Forelimb muscle (tissue), 1 donor: ENCODE measurements around the gene CDH1. TPM values are rescaled to one million over a fixed set of nuclear protein-coding genes. Genes with fewer than 3 reads are reported as not detected.
"Not testable (repeated sequence)": the region's sequence is repeated elsewhere in the genome, so short reads cannot be mapped to it uniquely, and the experiment has no call there.

Experiments
- DNase-seq: peaks from one replicate; pipeline ENCODE4 v3.0.0-alpha.2; 2013; ENCODE audit warnings: low read depth
- polyA plus RNA-seq: library from polyadenylated mRNA; unstranded; fragments of 120-200 nt; gene quantifications from one replicate; pipeline ENCODE4 v1.2.1, GENCODE V29; 2013; ENCODE audit not compliant: insufficient read length

Gene CDH1
- polyA plus RNA-seq, result 1.2 TPM

DNA sequence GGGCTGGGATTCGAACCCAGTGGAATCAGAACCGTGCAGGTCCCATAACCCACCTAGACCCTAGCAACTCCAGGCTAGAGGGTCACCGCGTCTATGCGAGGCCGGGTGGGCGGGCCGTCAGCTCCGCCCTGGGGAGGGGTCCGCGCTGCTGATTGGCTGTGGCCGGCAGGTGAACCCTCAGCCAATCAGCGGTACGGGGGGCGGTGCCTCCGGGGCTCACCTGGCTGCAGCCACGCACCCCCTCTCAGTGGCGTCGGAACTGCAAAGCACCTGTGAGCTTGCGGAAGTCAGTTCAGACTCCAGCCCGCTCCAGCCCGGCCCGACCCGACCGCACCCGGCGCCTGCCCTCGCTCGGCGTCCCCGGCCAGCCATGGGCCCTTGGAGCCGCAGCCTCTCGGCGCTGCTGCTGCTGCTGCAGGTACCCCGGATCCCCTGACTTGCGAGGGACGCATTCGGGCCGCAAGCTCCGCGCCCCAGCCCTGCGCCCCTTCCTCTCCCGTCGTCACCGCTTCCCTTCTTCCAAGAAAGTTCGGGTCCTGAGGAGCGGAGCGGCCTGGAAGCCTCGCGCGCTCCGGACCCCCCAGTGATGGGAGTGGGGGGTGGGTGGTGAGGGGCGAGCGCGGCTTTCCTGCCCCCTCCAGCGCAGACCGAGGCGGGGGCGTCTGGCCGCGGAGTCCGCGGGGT, at the start of gene CDH1:
Gene CDH1 (plus strand): TSS at position 247 of the 684 bp plus-strand sequence. CDS start 124 bp downstream, at position 371.
- DNase-seq, result no peak

DNA sequence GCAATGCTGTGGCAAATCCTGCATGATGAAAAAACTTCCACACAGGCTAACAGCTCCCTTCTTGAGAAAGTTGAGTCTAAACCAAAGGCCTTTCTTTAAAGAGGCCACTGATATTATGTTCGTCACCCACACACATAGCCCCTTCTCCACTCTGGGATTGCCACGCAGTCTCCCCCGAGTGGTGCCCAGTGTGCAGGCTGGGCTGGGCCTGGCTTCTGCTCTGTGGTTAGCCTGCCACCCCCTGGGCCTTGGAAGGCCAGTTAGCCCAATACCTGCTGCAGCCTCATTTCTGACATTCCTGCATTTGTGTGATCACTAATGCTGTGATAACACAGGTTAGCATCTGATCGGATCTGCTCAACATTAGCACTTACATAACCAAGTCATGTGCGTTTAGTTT, 47.2 kb upstream of the CDH1 start:
- no peak for DNase-seq

DNA sequence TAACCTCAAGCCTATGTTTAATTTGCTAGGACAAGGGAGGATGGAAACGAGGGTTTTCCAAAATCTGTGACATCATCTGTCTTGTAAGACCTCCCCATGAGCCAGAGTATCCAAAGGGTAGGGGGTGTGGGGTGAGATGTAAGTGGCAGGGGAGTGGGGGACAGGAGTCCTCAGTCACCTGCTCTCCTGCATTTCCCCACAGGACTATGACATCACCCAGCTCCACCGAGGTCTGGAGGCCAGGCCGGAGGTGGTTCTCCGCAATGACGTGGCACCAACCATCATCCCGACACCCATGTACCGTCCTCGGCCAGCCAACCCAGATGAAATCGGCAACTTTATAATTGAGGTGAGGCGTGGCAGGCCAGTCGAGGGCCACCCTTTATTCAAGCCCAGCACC, 41.5 kb upstream of the CDH1 start:
- DNase-seq, result no peak

DNA sequence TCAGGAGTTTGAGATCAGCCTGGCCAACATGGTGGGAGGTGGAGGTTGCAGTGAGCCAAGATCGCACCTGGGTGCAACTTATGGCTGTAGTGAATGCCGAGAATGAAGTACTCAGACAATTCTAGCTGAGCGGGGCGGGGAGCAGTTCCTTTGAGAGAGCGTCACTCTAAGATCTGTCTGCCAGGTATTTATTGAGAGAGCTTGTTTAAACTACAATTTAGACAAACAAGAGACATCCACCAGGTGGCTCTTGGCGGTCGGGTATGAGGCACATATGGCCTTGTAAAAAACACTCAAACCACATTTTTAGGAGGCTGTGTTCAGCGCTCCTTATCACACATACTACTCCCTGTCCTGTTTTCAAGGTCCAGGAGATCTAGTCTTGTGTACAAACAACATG, 40.6 kb upstream of the CDH1 start:
- no peak for DNase-seq

DNA sequence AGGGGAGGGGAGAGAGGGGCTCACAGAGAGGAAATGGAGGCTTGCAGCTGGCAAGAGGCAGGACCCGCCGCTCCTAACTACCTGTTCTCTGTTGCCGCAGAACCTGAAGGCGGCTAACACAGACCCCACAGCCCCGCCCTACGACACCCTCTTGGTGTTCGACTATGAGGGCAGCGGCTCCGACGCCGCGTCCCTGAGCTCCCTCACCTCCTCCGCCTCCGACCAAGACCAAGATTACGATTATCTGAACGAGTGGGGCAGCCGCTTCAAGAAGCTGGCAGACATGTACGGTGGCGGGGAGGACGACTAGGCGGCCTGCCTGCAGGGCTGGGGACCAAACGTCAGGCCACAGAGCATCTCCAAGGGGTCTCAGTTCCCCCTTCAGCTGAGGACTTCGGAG, 39.0 kb upstream of the CDH1 start:
- DNase-seq, result no peak

DNA sequence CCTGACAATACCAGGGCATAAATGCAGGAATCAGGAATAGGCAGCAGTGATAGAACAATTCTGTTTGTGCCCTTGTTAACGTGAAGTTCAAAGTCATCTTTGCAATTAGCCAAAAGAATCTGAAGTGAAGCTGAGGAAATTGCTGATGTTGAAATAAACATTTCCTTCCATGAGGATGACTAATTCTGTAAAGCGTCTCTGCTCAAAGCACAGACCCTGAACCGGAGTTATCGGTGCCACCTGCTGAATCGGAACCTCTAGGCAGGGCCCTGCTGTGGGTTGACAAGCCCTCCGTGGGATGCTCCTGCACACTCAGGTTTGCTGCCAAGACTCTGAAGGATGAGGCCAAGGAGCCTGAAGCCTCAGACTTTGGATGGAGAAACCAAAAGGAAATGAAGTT, 37.0 kb upstream of the CDH1 start:
- no peak for DNase-seq

DNA sequence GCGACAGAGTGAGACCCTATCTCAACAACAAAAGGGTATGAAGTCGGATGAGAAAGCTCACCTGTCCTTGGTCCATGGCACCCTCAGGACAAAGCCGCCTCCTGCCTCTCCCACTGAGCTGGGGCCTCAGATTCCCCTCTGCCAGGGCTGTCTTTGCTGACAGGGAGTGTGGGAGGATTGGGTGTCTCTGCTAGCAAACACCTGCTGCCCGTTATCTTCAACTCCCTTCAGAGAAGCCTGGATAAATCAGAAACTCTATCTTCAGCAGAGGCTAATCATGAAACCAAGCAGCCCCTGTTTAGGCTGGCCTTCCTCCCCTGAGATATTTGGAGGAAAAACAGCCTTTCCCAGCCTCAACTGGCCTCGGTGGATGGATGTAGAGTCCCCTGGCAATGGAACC, 36.3 kb upstream of the CDH1 start:
- DNase-seq, result no peak

DNA sequence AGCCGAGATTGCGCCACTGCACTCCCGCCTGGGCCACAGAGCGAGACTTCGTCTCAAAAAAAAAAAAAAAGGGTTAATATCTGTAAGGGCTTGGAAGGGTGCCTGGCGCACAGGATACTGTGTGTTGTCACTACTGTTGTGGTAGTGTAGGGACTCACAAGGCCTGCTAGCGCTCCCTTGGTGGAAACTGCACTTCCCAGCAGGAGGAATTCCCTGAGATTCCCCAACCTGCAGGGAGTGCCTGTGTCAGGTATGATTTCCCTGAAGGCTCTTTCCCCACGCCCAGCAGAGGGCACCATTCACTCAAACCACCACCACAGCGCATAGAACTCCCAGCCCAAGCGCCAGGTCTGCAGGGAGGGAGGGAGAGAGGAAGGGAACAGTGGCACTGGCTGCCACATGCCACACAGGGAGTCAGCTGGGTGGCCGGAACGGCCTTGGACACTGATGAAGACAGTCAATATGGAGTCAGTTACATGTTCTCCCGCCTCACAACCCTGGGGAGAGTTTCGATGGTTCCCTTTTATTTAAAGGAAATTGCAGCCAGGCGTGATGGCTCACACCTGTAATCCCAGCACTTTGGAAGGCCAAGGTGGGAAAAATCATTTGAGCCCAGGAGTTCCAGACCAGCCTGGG, 32.7 kb upstream of the CDH1 start:
- no peak for DNase-seq

DNA sequence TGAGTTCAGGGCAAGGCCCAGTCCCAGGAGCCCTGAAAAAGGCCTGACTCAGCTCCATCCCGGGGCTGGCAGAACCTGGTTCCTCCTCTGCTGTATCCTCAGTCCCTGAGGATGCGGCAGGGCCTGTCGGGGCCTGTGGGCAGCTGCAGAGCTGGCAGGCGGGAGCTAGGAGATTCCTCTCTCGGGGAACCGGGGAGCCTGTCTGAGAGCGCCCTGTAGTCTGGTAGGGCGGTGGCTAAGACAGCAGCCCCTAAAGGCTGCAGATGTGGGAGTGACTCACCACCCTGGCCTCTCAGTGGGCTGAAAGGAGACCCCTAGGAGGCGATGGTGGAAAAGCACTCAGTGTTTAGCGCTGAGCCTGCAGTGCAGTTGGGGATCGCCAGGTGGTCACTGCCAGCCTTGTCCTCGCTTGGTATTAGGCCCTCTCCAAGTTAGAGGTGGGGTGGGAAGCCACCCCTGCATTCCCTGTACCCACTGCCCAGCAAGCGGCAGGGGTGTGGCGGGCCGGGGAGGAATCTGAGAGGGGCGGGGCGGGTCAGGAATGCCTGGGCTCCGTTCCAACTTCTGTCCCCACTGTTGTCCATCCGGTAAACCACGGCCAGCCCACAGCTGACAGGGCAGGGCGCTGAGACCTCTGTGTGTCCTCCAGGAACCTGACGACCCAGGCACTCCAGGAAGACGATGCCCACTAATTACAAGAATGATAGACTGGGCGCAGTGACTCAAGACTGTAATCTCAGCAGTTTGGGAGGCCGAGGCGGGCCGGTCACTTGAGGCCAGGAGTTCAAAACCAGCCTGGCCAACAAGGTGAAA, 29.5 kb upstream of the CDH1 start:
- DNase-seq, result no peak

DNA sequence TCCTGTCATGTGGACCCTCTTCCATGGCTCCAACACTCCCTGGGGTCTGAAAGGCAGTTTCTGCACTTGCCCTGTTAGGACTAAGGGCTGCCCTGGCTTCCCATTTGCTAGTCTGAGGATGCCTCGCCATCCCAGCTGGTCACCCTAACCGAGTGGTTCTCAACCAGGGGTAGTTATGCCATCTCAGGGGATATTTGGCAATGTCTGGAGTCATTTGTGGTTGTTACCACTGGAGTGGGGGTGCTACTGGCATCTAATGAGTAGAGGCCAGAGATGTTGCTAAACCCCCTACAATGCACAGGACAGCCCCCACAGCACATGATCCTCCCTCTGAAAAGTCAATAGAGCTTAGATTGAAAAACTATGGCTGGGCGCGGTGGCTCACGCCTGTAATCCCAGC, 26.9 kb upstream of the CDH1 start:
- no peak for DNase-seq

DNA sequence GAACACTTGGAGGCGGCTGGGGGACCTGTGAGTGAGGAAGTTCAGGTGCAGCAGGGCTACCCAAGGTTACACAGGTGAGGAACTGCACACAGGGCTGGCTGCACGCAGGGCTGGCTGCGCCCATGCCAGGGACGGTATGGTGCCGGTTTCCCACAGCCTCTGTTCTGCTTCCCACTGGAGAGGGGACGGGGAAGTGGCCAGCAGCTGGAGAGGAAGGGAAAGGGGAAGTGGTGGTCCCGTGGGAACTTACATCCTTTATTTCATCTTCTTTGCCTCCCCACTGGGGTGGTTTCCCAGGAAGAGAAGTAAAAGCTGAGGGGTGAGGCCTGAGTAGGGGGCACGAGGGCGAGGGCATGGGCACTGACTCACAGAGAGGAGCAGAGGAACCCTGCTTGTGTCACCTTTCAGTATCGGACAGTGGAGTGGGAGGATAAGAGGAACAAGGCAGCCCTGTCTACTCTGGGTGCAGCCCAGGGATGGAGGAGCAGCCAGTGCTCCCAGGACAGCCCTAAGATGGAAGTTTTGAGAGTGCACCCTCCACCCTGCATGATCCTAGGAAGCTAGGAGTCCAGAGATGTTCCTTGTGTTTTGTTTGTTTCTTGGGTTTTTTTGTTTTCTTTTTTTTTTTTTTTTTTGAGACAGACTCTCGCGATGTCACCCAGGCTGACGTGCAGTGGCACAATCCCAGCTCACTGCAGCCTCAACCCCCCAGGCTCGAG, 25.5 kb upstream of the CDH1 start:
- no peak for DNase-seq

DNA sequence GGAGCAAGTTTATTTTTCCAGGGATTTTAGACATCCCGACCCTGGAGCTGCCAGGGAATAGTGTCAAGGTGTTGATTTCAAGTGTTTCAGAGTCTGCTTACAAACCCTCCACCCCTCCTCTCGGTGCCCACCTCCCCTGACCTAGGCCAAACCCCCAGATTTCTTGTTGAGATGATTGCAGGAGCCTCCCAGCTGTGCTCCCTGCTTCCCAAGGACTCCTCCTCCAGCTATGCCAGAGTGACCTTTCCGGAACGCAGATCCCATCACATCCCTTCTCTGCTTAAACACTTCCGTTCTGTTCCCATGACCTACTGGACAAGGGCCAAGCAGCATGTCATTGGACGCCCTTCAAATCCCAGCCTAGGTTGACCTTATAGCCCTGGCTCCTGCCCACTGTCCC, 23.7 kb upstream of the CDH1 start:
- DNase-seq, result no peak

DNA sequence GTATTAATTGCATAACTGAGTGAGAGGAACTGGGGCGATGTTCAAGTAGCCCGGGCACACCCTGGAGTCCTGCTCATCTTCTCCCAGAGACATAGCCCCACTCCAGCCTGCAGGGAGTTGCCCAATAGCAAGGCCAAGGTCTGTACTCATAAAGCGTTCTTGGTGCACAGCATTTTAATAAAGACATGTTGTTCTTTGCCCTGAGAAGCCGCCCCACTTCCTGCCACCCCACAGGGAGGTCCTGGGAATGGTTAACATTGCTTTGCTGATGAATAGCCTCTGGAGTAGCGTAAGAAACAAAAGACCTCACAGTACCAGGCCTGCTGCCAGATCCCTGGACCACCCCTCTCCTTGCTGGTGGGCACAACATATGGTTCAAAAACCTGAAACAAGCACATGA, 21.6 kb upstream of the CDH1 start:
- DNase-seq, result no peak

DNA sequence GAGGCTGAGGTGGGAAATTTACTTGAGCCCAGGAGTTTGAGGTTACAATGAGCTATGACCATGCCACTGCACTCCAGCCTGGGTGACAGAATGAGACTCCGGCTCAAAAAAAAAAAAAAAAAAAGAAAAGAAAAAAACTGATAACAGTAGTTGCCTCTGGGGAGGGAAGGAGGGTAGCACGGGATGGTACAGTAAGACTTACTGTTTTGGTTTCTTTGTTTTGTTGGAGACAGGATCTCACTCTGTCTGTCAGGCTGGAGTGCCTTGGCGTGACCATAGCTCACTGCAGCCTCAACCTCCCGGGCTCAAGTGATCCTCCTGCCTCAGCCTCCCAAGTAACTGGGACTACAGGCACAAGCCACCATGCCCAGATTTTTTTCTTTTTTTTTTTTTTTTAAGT, 20.6 kb upstream of the CDH1 start:
- DNase-seq, result not testable (repeated sequence)

DNA sequence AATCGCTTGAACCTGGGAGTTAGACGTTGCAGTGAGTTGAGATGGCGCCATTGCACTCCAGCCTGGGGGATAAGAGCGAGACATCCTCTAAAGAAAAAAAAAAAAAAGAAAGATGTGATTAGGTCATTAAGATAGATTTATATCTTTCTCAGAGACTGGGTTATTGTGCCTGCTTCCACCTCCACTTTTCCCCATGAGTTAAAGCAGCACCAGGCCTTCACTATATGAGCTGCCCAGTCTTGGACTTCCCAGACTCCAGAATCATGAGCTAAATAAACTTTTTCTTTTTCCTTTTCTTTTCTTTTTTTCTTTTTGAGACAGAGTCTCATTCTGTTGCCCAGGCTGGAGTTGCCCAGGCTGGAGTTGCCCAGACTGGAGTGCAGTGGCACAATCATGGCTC, 19.4 kb upstream of the CDH1 start:
- DNase-seq, result no peak

DNA sequence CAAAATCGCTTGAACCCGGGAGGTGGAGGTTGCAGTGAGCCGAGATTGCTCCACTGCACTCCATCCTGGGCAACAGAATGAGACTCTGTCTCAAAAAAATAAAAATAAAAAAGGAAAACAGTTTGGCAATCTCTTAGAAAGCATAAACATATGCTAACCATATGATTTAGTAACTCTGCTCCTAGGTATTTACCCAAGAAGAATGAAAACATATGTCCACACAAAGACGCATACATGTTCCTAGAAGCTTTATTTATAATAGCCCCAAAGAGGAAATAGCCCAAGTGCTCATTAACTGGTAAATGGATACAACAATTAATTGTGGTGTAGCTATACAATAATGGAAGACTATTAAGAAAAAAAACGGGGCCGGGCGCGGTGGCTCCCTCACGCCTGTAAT, 18.5 kb upstream of the CDH1 start:
- no peak for DNase-seq

DNA sequence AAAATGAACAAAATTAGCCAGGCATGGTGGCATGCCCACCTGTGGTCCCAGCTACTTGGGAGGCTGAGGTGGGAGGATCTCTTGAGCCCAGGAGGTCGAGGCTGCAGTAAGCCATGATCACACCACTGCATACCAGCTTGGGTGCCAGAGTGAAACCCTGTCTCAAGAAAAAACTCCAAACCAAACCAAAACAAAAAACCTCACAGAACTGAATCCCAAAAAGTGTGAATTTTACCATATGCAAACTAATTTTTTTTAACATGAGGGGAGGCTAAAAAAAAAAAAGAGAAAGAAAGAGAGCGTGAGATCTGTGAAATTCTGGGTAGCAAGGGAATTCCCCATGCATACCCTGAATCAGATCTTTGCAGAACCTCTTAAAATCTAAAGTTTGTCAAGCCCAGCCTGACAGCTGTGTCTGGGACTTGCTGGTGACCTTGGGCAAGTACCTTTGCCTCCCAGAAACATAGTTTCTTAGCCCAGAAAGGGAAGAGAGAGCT, 17.1 kb upstream of the CDH1 start:
- no peak for DNase-seq

DNA sequence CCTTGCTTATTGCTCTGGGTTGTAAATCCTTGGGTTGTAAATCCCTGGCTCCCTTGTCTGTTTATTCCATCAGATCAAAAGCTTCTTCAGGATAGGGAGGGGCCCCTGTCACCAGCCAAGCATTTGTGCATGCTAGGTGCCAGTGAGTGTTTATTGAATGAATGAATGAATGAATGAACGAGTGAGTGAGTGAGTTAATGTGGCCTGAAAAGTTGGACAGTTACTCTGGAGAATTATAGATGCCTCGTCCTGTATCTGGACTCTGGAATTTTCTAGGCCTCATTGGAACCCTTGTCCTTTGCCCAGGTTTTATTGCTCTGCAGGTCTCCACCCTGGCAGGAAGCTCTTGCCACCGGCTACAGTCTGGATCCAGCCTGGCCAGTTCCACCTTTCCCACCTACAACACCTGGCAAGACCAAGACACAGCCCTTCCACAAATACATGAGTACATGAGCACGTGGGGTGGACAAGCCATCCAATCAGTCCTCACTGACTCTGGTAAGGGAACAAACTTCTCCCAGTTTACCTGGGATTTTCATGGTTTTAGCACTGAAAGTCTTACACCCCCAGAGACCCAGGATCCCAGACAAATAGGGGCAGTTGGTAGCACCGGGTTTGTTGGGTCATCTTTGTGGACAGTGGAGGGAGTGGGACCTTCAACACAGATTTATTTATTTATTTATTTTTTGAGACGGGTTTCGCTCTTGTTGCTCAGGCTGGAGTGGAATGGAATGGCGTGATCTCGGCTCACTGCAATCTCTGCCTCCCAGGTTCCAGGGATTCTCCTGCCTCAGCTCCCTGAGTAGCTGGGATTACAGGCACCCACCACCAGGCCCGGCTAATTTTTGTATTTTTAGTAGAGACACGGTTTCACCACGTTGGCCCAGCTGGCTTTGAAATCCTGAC, 14.7 kb upstream of the CDH1 start:
- DNase-seq, result no peak

DNA sequence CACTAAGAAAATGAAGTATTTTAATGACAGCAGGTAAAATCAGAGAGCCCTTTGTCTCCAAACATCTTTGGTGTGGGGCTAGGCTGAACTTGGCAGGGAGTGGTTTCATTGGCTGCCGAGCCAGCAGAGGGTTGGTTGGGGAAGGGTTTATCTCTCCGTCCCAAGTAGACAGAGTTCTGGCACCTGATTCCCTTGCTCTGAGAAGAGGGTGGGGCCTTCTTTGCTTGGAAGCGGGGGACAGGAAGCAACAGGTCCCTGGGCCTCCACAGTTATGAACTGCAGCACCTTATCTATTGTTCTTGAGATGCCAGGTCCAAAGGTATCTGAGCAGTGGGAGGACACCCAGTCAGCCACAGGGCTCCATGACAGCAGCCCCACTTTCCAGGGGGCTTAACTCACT, 12.3 kb upstream of the CDH1 start:
- DNase-seq, result no peak

DNA sequence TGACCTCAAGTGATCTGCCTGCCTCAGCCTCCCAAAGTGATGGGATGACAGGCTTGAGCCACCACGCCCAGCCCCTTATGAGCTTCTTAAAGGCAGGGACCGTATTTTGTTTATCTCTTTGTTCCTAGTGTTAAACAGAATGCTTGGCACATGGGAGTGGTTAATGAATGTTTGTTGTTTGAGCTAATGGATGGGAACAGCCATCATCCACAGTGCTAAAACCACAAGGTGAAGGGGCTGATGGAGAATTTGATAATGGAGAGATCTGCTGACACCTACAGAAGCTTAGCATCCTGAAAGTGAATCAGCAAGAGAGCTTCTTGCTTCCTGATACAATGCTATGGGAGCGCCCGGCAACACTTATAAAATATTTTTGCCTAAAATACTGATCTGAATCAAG, 8.6 kb upstream of the CDH1 start:
- no peak for DNase-seq

DNA sequence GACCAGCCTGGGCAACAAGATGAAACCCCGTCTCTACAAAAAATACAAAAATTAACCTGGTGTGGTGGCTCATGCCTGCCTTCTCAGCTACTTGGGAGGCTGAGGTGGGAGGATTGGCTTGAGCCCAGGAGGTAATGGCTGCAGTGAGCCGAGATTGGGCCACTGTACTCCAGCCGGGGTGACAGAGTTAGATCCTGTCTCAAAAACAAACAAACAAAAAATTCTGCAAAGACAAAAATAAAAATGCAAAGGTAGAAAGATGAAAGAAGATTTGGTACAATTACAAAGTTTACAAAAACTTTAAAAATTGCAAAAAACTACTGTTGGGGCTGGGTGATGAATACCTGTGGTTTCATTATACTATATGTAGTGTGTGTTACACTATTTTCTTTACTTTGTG, 5.5 kb upstream of the CDH1 start:
- DNase-seq, result no peak
